WTC11 (cell line): ENCODE measurements around the gene GPC1. TPM values are rescaled to one million over a fixed set of nuclear protein-coding genes. Genes with fewer than 3 reads are reported as not detected.

Experiments
- ATAC-seq: fragments of 200-7000 bp; cut with Tn5 transposase; 2 replicates; pipeline ENCODE4 v1.10.0; 2021; ENCODE audit warnings: mild to moderate bottlenecking, moderate library complexity
- CTCF ChIA-PET: fragments of 300-600 bp; sonication (Branson Sonifier 250); formaldehyde crosslinking; loops from one replicate; lab custom pipeline; 2021; ENCODE audit warnings: antibody characterized with exemption; lab: Charles Lee
- POLR2A ChIA-PET: fragments of 350-600 bp; sonication (Branson Sonifier 250); formaldehyde crosslinking; loops from one replicate; lab custom pipeline; 2021; ENCODE audit warnings: antibody characterized with exemption; lab: Charles Lee
- DNase-seq: peaks from one replicate; pipeline ENCODE4 v3.0.0; 2021; ENCODE audit warnings: low spot score
- H3K27ac Mint-ChIP-seq: 2 replicates; pipeline ENCODE4 v1.8.0; 2021; ENCODE audit warnings: mixed read lengths
- H3K27me3 Mint-ChIP-seq: 2 replicates; pipeline ENCODE4 v1.8.0; 2021; ENCODE audit warnings: low read depth, mild to moderate bottlenecking, moderate library complexity, mixed read lengths
- H3K36me3 Mint-ChIP-seq: 2 replicates; pipeline ENCODE4 v1.8.0; 2021; ENCODE audit warnings: mixed read lengths
- H3K4me1 Mint-ChIP-seq: 2 replicates; pipeline ENCODE4 v1.8.0; 2022; ENCODE audit warnings: mixed read lengths
- H3K4me3 Mint-ChIP-seq: 2 replicates; pipeline ENCODE4 v1.8.0; 2021; ENCODE audit warnings: mild to moderate bottlenecking, moderate library complexity, mixed read lengths
- H3K9me3 Mint-ChIP-seq: 2 replicates; pipeline ENCODE4 v1.8.0; 2021; ENCODE audit warnings: mixed read lengths
- AR ChIP-seq: fragments of 250-450 bp; sonication (Bioruptor Pico); IDR thresholded peaks from 2 replicates; pipeline ENCODE4 v1.9.0; 2021; ENCODE audit warnings: mild to moderate bottlenecking
- ATF2 ChIP-seq: sonication (generic); formaldehyde crosslinking; IDR thresholded peaks from 2 replicates; pipeline ENCODE4 v1.8.1; 2022; ENCODE audit warnings: low read depth, missing genetic modification reagents, borderline replicate concordance
- CBFB ChIP-seq: sonication (generic); formaldehyde crosslinking; IDR thresholded peaks from 2 replicates; pipeline ENCODE4 v1.8.1; 2022; ENCODE audit warnings: mild to moderate bottlenecking, low read depth, missing genetic modification reagents
- CREB1 ChIP-seq: sonication (generic); formaldehyde crosslinking; IDR thresholded peaks from 2 replicates; pipeline ENCODE4 v1.8.0; 2023; ENCODE audit warnings: mild to moderate bottlenecking, missing genetic modification reagents
- CTCF ChIP-seq: fragments of 200-600 bp; IDR thresholded peaks from 2 replicates; pipeline ENCODE4 v1.8.0; 2022; ENCODE audit warnings: antibody characterized with exemption
- ELF4 ChIP-seq: sonication (generic); formaldehyde crosslinking; IDR thresholded peaks from 2 replicates; pipeline ENCODE4 v1.8.1; 2022; ENCODE audit warnings: low read depth, mild to moderate bottlenecking, moderate library complexity, missing genetic modification reagents
- FOXP1 ChIP-seq: sonication (generic); formaldehyde crosslinking; IDR thresholded peaks from 2 replicates; pipeline ENCODE4 v1.8.0; 2022; ENCODE audit warnings: missing genetic modification reagents, mild to moderate bottlenecking, moderate library complexity, borderline replicate concordance
- JUN ChIP-seq: sonication (generic); formaldehyde crosslinking; IDR thresholded peaks from 2 replicates; pipeline ENCODE4 v1.8.0; 2023; ENCODE audit warnings: mild to moderate bottlenecking, missing genetic modification reagents
- MYBL2 ChIP-seq: sonication (generic); formaldehyde crosslinking; IDR thresholded peaks from 2 replicates; pipeline ENCODE4 v1.8.1; 2023; ENCODE audit warnings: mild to moderate bottlenecking, moderate library complexity, missing genetic modification reagents
- TCF7 ChIP-seq: sonication (generic); formaldehyde crosslinking; IDR thresholded peaks from 2 replicates; pipeline ENCODE4 v1.8.0; 2022; ENCODE audit warnings: mild to moderate bottlenecking, low read depth, missing genetic modification reagents, moderate library complexity
- USF2 ChIP-seq: sonication (generic); formaldehyde crosslinking; IDR thresholded peaks from 2 replicates; pipeline ENCODE4 v1.8.1; 2023; ENCODE audit warnings: mild to moderate bottlenecking, missing genetic modification reagents, moderate library complexity
- ZMAT4 ChIP-seq: fragments of 250-450 bp; sonication (Bioruptor Pico); IDR thresholded peaks from 2 replicates; pipeline ENCODE4 v1.9.0; 2021; ENCODE audit warnings: mild to moderate bottlenecking
- ZNF121 ChIP-seq: sonication (generic); formaldehyde crosslinking; IDR thresholded peaks from 2 replicates; pipeline ENCODE4 v1.8.0; 2023; ENCODE audit warnings: missing genetic modification reagents
- ZNF219 ChIP-seq: sonication (generic); formaldehyde crosslinking; IDR thresholded peaks from 2 replicates; pipeline ENCODE4 v1.8.0; 2023; ENCODE audit warnings: missing genetic modification reagents, mild to moderate bottlenecking, borderline replicate concordance
- total RNA-seq: library from RNA; stranded (reverse); gene quantifications from 3 replicates; pipeline ENCODE4 v1.2.3, GENCODE V29; 2021

Gene GPC1
- total RNA-seq, 1 experiment from 2014 or later, result 41.5 TPM

- no peak for ATAC-seq
- Mint-ChIP-seq H3K27me3 (peaks cover 10% of the 10 kb centered on the region), H3K36me3 (no peaks in the 10 kb centered on the region), H3K9me3 (no peaks in the 10 kb centered on the region), H3K4me1 (no peaks in the 10 kb centered on the region), H3K27ac (no peak overlapping the region), H3K4me3 (no peak overlapping the region)
- ChIA-PET POLR2A (no interaction called here), CTCF (interaction anchor here (1.1 to 2.7 kb wide), 9 partner anchors 11 to 363 kb away, joined by 3 to 24 read pairs (median 7); partner anchors contain the start of gene ANKMY1)
- TF ChIP-seq ZNF219 (CRISPR knock-in tag), result no peak
- TF ChIP-seq FOXP1 (CRISPR knock-in tag), result no peak
- TF ChIP-seq MYBL2, result no peak
- TF ChIP-seq ZMAT4 (CRISPR knock-in tag), result no peak
- no peak for DNase-seq
Measured at GRCh38 chr2:240512666-240513535, 77.4 kb downstream of the GPC1 start.

- peaks cover 17% of the 10 kb centered on the region for H3K27me3 Mint-ChIP-seq
- CTCF ChIA-PET, result interaction anchor here (0.6 to 2.7 kb wide), 30 partner anchors 8 to 363 kb away, joined by 3 to 24 read pairs (median 4); partner anchors contain the start of genes ANKMY1, CAPN10 and DUSP28
- POLR2A ChIA-PET, result no interaction called here
- DNase-seq (peak; percentile 90), ATAC-seq (peak; percentile 98)
- H3K4me3 Mint-ChIP-seq, result no peak overlapping the region
- H3K4me1 Mint-ChIP-seq, result no peaks in the 10 kb centered on the region
- no peaks in the 10 kb centered on the region for H3K36me3 Mint-ChIP-seq
- no peak overlapping the region for H3K27ac Mint-ChIP-seq
- no peak for TF ChIP-seq ELF4
- peak; percentile 80 for TF ChIP-seq CTCF
- no peaks in the 10 kb centered on the region for H3K9me3 Mint-ChIP-seq
Measured at GRCh38 chr2:240513549-240514287, 78.3 kb downstream of the GPC1 start.

- ATAC-seq (no peak), DNase-seq (no peak)
- Mint-ChIP-seq H3K27me3 (peaks cover 26% of the 10 kb centered on the region), H3K4me1 (peaks cover 6% of the 10 kb centered on the region; the same call in 1 of the 2 replicates), H3K36me3 (no peaks in the 10 kb centered on the region), H3K27ac (no peak overlapping the region), H3K9me3 (no peaks in the 10 kb centered on the region), H3K4me3 (no peak overlapping the region)
- POLR2A ChIA-PET, result no interaction called here
- no peak for TF ChIP-seq ZNF121 (CRISPR knock-in tag)
- no peak for TF ChIP-seq USF2 (CRISPR knock-in tag)
- CTCF ChIA-PET, result interaction anchor here (0.7 to 2.7 kb wide), 18 partner anchors 9 to 194 kb away, joined by 3 to 24 read pairs (median 6); partner anchors contain the start of genes ANKMY1 and CAPN10
Measured at GRCh38 chr2:240514631-240515030, 79.2 kb downstream of the GPC1 start.

GRCh38 chr2:240517342-240517741 is 81.9 kb downstream of the GPC1 start:
- peaks cover 12% of the 10 kb centered on the region for H3K4me1 Mint-ChIP-seq
- peaks cover 8% of the 10 kb centered on the region for H3K9me3 Mint-ChIP-seq
- no peak overlapping the region for H3K4me3 Mint-ChIP-seq
- no peak overlapping the region for H3K27ac Mint-ChIP-seq
- ATAC-seq (no peak), DNase-seq (no peak)
- H3K27me3 Mint-ChIP-seq, result peaks cover 41% of the 10 kb centered on the region
- ChIA-PET CTCF (interaction anchor here (1.1 kb wide), 1 partner anchor 139 kb away, joined by 3 read pairs; no protein-coding TSS in a partner anchor), POLR2A (no interaction called here)
- H3K36me3 Mint-ChIP-seq, result peaks cover 7% of the 10 kb centered on the region
- TF ChIP-seq CBFB (CRISPR knock-in tag) (no peak), AR (no peak), JUN (no peak), ATF2 (CRISPR knock-in tag) (no peak), TCF7 (CRISPR knock-in tag) (no peak), CREB1 (no peak), CTCF (no peak)
